IMR-90 (cell line): ENCODE measurements around the gene SEBOX. TPM values are rescaled to one million over a fixed set of nuclear protein-coding genes. Genes with fewer than 3 reads are reported as not detected.

ENCODE experiments used
- ATAC-seq: fragments of 200-7000 bp; cut with Tn5 transposase; 2 replicates; pipeline ENCODE4 v1.9.1; 2020; ENCODE audit warnings: low read depth, mild to moderate bottlenecking, moderate library complexity
- BruUV-seq: library from RNA; stranded (reverse); fragments of 400-500 nt; replicated peaks from 2 replicates; lab custom pipeline; 2021; lab: Mats Ljungman, UMichigan
- CTCF ChIA-PET: fragments of 300-600 bp; formaldehyde crosslinking; extraction: SDS; loops from one replicate; lab custom pipeline; 2021; ENCODE audit warnings: antibody characterized with exemption; lab: Yijun Ruan, JAX
- POLR2A ChIA-PET: fragments of 300-600 bp; sonication (Branson Sonifier 250); formaldehyde crosslinking; loops from one replicate; lab custom pipeline; 2022; ENCODE audit warnings: antibody characterized with exemption; ENCODE audit not compliant: unreplicated experiment; lab: Charles Lee
- DNase-seq: peaks from one replicate; pipeline ENCODE4 v3.0.0; 2013
- H2AFZ ChIP-seq: replicated peaks from 2 replicates; pipeline ENCODE3; 2013; ENCODE audit warnings: low read length, mild to moderate bottlenecking; ENCODE audit not compliant: poor library complexity
- H2AK5ac ChIP-seq: 2 replicates; pipeline ENCODE4 v1.6.1; 2013; ENCODE audit warnings: low read depth, low read length, inconsistent platforms
- H2AK9ac ChIP-seq: replicated peaks from 2 replicates; pipeline ENCODE3; 2013; ENCODE audit warnings: mild to moderate bottlenecking, low read depth, low read length, moderate library complexity; ENCODE audit not compliant: poor library complexity
- H2BK120ac ChIP-seq: 2 replicates; pipeline ENCODE4 v1.6.1; 2013; ENCODE audit warnings: low read depth, low read length, inconsistent platforms
- H2BK15ac ChIP-seq: 3 replicates; pipeline ENCODE4 v1.6.1; 2013; ENCODE audit warnings: low read depth, low read length, inconsistent platforms
- H2BK20ac ChIP-seq: 2 replicates; pipeline ENCODE4 v1.6.1; 2013; ENCODE audit warnings: low read depth, mild to moderate bottlenecking, inconsistent platforms, low read length, moderate library complexity
- H2BK5ac ChIP-seq: 2 replicates; pipeline ENCODE4 v1.6.1; 2013; ENCODE audit warnings: mild to moderate bottlenecking, low read depth, low read length, inconsistent platforms; ENCODE audit not compliant: poor library complexity, severe bottlenecking
- H3K14ac ChIP-seq: replicated peaks from 2 replicates; pipeline ENCODE4 v1.6.1; 2013; ENCODE audit warnings: low read depth, low read length, inconsistent platforms
- H3K18ac ChIP-seq: 2 replicates; pipeline ENCODE4 v1.6.1; 2013; ENCODE audit warnings: low read depth, low read length, control low read depth
- H3K23ac ChIP-seq: 2 replicates; pipeline ENCODE4 v1.6.1; 2013; ENCODE audit warnings: low read depth, low read length, inconsistent platforms
- H3K27ac ChIP-seq: 2 replicates; pipeline ENCODE4 v1.5.1; 2013; ENCODE audit warnings: mild to moderate bottlenecking, control low read depth, low read length; ENCODE audit not compliant: insufficient read depth
- H3K27me3 ChIP-seq: 2 replicates; pipeline ENCODE4 v1.6.1; 2013; ENCODE audit warnings: low read length; ENCODE audit not compliant: control insufficient read depth, insufficient read depth
- H3K36me3 ChIP-seq: 2 replicates; pipeline ENCODE4 v1.6.1; 2013; ENCODE audit warnings: low read length, mixed read lengths; ENCODE audit not compliant: control insufficient read depth, insufficient read depth
- H3K4ac ChIP-seq: 2 replicates; pipeline ENCODE4 v1.6.1; 2013; ENCODE audit warnings: low read depth, low read length, inconsistent platforms
- H3K4me1 ChIP-seq: 2 replicates; pipeline ENCODE4 v1.6.1; 2013; ENCODE audit warnings: low read length, mixed read lengths; ENCODE audit not compliant: control insufficient read depth, insufficient read depth
- H3K4me2 ChIP-seq: 2 replicates; pipeline ENCODE4 v1.6.1; 2013; ENCODE audit warnings: low read depth, mild to moderate bottlenecking, control low read depth, low read length, moderate library complexity
- H3K4me3 ChIP-seq: 2 replicates; pipeline ENCODE4 v1.5.1; 2013; ENCODE audit warnings: low read depth, mild to moderate bottlenecking, control low read depth, low read length, moderate library complexity; ENCODE audit not compliant: insufficient read depth
- H3K56ac ChIP-seq: 2 replicates; pipeline ENCODE4 v1.6.1; 2013; ENCODE audit warnings: low read length, inconsistent platforms; ENCODE audit not compliant: insufficient read depth; ENCODE audit errors: extremely low read depth
- H3K79me1 ChIP-seq, 2 experiments: 2 replicates each; pipeline ENCODE4 v1.6.1; 2013; ENCODE audit warnings: low read length in 2 of 2, inconsistent platforms in 1 of 2, low read depth in 1 of 2
- H3K9ac ChIP-seq: 2 replicates; pipeline ENCODE4 v1.6.1; 2013; ENCODE audit warnings: low read depth, low read length, control low read depth
- H3K9me1 ChIP-seq: 2 replicates; pipeline ENCODE4 v1.6.1; 2013; ENCODE audit warnings: low read length, inconsistent platforms; ENCODE audit not compliant: insufficient read depth
- H3K9me3 ChIP-seq: 2 replicates; pipeline ENCODE4 v1.6.1; 2013; ENCODE audit warnings: low read length; ENCODE audit not compliant: control insufficient read depth, insufficient read depth
- H4K20me1 ChIP-seq: 2 replicates; pipeline ENCODE4 v1.6.1; 2013; ENCODE audit warnings: low read length, inconsistent platforms; ENCODE audit not compliant: insufficient read depth
- H4K5ac ChIP-seq: 2 replicates; pipeline ENCODE4 v1.6.1; 2013; ENCODE audit warnings: mild to moderate bottlenecking, low read depth, low read length, control low read depth
- H4K8ac ChIP-seq, 2 experiments: 2 replicates each; pipeline ENCODE4 v1.6.1; 2013; ENCODE audit warnings: low read depth in 2 of 2, low read length in 2 of 2, control low read depth in 1 of 2, inconsistent platforms in 1 of 2
- H4K91ac ChIP-seq: 2 replicates; pipeline ENCODE4 v1.6.1; 2013; ENCODE audit warnings: low read depth, low read length, inconsistent platforms; ENCODE audit not compliant: insufficient read depth
- MXI1 ChIP-seq: IDR thresholded peaks from 2 replicates; pipeline ENCODE4 v1.6.1; 2012; ENCODE audit warnings: low read depth, mild to moderate bottlenecking, low read length, moderate library complexity, borderline replicate concordance
- WGBS, 2 experiments: methylation state at CpG; one replicate each; pipeline versions ENCODE4 v1.1.5 to v1.1.7; 2013; ENCODE audit warnings: missing lambda C conversion rate in 2 of 2; ENCODE audit not compliant: insufficient read length in 1 of 2; ENCODE audit errors: extremely low coverage in 2 of 2; 5-methylcytosine and 5-hydroxymethylcytosine counted together
- dilution Hi-C: fragments of 300-500 bp; cut with HindIII; formaldehyde crosslinking; loops from one replicate; pipeline ENCODE4 v1.14.3; 2018; ENCODE audit warnings: low sequenced_read_pairs; ENCODE audit not compliant: unreplicated experiment
- in situ Hi-C: fragments of 300-500 bp; cut with MboI; formaldehyde crosslinking; loops from 3 replicates; pipeline ENCODE4 v1.14.3; 2019; ENCODE audit warnings: low sequenced_read_pairs, inconsistent platforms, mixed read lengths
- intact Hi-C: fragments of 100-400 bp; cut with micrococcal nuclease; formaldehyde crosslinking; loops from 2 replicates; pipeline ENCODE4 v1.10.0; 2022
- polyA plus RNA-seq, 3 experiments: library from polyadenylated mRNA; depleted of rRNA; stranded (reverse); fragments of >200 nt; gene quantifications; 2 replicates each; pipeline ENCODE4 v1.2.3, GENCODE V29; 2012; ENCODE audit warnings: low replicate concordance in 1 of 3
- total RNA-seq: library from RNA; depleted of rRNA; stranded (reverse); fragments of >200 nt; gene quantifications from 2 replicates; pipeline ENCODE4 v1.2.3, GENCODE V29; 2012

The SEBOX gene
- total and polyA plus RNA-seq, 2 of the 4 experiments (the other 2 are of a cell fraction): not detected

DNA sequence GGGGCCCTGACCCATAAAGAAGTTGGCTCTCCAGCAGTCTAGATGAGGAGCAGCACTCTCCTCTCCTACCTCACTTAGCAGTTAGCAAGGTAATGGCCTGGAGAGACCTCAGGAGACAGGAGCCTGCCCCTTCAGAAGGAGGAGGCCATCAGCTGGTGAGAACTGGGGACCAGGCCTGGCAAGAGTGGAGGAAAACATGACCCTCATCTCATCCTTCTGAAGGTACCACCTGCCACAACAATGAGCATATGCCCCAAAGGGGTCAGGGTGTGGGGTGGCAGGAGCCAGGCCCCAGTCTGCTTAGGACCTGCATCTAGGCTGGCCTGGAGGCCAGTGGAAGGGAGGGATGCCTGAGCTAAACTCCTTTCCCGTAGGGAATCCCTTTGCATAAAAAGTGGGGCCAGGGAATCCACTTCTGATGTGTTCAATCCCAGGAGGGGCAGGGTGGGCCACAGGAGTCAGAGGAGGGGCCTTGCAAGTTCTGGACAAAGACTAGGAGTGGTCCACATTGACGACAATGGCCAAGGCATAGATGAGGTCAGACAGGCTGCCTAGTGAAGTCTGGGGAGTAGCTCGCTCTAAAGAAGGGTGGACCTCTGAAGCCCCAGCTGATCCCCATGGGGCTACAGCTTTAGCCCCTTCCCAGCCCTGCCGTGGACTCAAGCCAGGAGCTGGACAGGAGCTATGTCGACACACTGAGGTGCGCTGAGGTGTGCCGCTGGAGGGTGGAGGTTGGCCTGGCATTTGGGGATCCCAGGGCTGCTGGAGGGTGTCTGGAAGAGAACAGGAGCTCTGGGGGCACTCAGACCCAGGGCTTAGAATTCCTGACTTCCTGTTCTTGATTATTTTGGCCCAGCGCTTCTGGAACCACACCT lies 986 bp downstream of the SEBOX start:
- H3K4me1 ChIP-seq: no peaks in the 10 kb centered on the region
- no peak overlapping the region for H3K9ac ChIP-seq
- no peak overlapping the region for H3K4me2 ChIP-seq
- POLR2A ChIA-PET: no interaction called here
- H3K27ac ChIP-seq: no peak overlapping the region
- no peaks in the 10 kb centered on the region; the same call in 1 of the 2 replicates for H3K9me1 ChIP-seq
- DNase-seq (no peak), ATAC-seq (no peak)
- CTCF ChIA-PET: no interaction called here
- H3K9me3 ChIP-seq: no peaks in the 10 kb centered on the region
- no peak overlapping the region for H2AFZ ChIP-seq
- no peak overlapping the region for H4K5ac ChIP-seq
- 83% methylated on average over 1 of the region's 8 CpGs; no CpG with 5 or more reads in 1 of the 2 experiments for WGBS, 2 experiments
- H3K18ac ChIP-seq: no peak overlapping the region
- H2BK20ac ChIP-seq: no peak overlapping the region
- no peak overlapping the region for H3K4me3 ChIP-seq
- H3K27me3 ChIP-seq: no peaks in the 10 kb centered on the region
- H4K8ac ChIP-seq: no peak overlapping the region
- H3K23ac ChIP-seq: no peak overlapping the region
- intact Hi-C loops (no loop called here), dilution Hi-C loops (no loop called here), in situ Hi-C loops (no loop called here)
- H2BK5ac ChIP-seq: no peak overlapping the region
- no peak overlapping the region for H3K4ac ChIP-seq
- H3K79me1 ChIP-seq: peaks cover 0 to 3% of the 10 kb centered on the region in 2 experiments; a peak in 3 of 4 replicates
- BruUV-seq: no TSS peak
- no peak overlapping the region for H2BK15ac ChIP-seq
- H3K56ac ChIP-seq: no peak overlapping the region
- H2AK5ac ChIP-seq: no peak overlapping the region
- peaks cover 26% of the 10 kb centered on the region for H3K36me3 ChIP-seq
- no peak overlapping the region for H3K14ac ChIP-seq
- no peak overlapping the region for H2BK120ac ChIP-seq
- TF ChIP-seq MXI1: no peak
- no peaks in the 10 kb centered on the region; the same call in 1 of the 2 replicates for H4K20me1 ChIP-seq
- no peak overlapping the region for H2AK9ac ChIP-seq
- no peak overlapping the region for H4K91ac ChIP-seq
